SK-N-MC (cell line): ENCODE measurements around the gene INPP5E.

Experiments
- EZH2 ChIP-seq: fragments of 200-600 bp; sonication (generic); IDR thresholded peaks from one replicate; pipeline ENCODE4 v1.6.1; 2017; ENCODE audit warnings: antibody characterized with exemption
- POLR2AphosphoS5 ChIP-seq: IDR thresholded peaks from 2 replicates; pipeline ENCODE4 v1.6.1; 2012; ENCODE audit warnings: mild to moderate bottlenecking, low read depth, low read length, borderline replicate concordance

DNA sequence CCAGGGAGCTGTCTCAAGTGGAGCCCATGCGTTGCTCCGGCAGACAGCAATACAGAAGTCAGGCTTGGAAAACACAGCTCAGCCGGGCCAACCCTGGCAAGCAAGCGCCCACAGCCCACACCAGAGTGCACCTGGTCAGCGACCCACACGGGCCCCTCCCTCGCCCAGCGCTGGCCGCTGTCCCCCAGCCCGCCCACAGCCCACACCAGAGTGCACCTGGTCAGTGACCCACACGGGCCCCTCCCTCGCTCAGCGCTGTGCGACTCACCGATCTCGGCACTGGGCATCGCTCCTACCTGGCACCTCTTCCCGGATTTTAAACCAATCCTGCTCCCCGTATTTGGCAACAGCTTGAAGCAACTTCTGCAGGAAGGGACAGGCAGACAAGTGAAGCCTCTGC is 52.4 kb downstream of the INPP5E start:
- TF ChIP-seq EZH2 (no peak), POLR2AphosphoS5 (no peak)
